Activated CD4-positive, alpha-beta T cell treated with anti-CD3 and anti-CD28 coated beads for 36 hours (primary cell): ENCODE measurements around the gene THSD4. TPM values are rescaled to one million over a fixed set of nuclear protein-coding genes. Genes with fewer than 3 reads are reported as not detected.

Source experiments
- ATAC-seq: fragments of 200-7000 bp; cut with Tn5 transposase; one replicate; pipeline ENCODE4 v1.10.0; 2021; ENCODE audit warnings: mild to moderate bottlenecking, moderate library complexity
- CTCF ChIA-PET: fragments of 350-600 bp; sonication (Branson Sonifier 250); formaldehyde crosslinking; loops from one replicate; lab custom pipeline; 2021; ENCODE audit warnings: antibody characterized with exemption; lab: Charles Lee
- POLR2A ChIA-PET: fragments of 350-600 bp; sonication (Branson Sonifier 250); formaldehyde crosslinking; loops from one replicate; lab custom pipeline; 2021; ENCODE audit warnings: antibody characterized with exemption, inconsistent platforms; lab: Charles Lee
- DNase-seq: peaks from one replicate; pipeline ENCODE4 v3.0.0-alpha.2; 2020
- H3K27ac Mint-ChIP-seq: one replicate; pipeline ENCODE4 v1.8.0; 2021; ENCODE audit warnings: mixed read lengths
- H3K27me3 Mint-ChIP-seq: one replicate; pipeline ENCODE4 v1.8.0; 2021; ENCODE audit warnings: mixed read lengths
- H3K36me3 Mint-ChIP-seq: one replicate; pipeline ENCODE4 v1.8.0; 2021; ENCODE audit warnings: low read depth, mixed read lengths
- H3K4me1 Mint-ChIP-seq: one replicate; pipeline ENCODE4 v1.8.0; 2021; ENCODE audit warnings: mixed read lengths
- H3K4me3 Mint-ChIP-seq: one replicate; pipeline ENCODE4 v1.8.0; 2021; ENCODE audit warnings: mild to moderate bottlenecking, moderate library complexity, mixed read lengths
- H3K9me3 Mint-ChIP-seq: one replicate; pipeline ENCODE4 v1.8.0; 2021; ENCODE audit warnings: low read depth, mixed read lengths
- intact Hi-C, 2 experiments: fragments of 100-400 bp; cut with DNase I in 1 of 2; cut with micrococcal nuclease in 1 of 2; formaldehyde crosslinking; loops; one replicate each; pipeline versions ENCODE4 v1.14.2 to v1.15.1; 2022 to 2024; cut with DNase I, micrococcal nuclease
- total RNA-seq, 2 experiments: library from RNA; stranded (reverse); gene quantifications; one replicate each; pipeline ENCODE4 v1.2.3, GENCODE V29; 2021

THSD4 gene
- total RNA-seq, 2 experiments from 2014 or later = not detected

DNA sequence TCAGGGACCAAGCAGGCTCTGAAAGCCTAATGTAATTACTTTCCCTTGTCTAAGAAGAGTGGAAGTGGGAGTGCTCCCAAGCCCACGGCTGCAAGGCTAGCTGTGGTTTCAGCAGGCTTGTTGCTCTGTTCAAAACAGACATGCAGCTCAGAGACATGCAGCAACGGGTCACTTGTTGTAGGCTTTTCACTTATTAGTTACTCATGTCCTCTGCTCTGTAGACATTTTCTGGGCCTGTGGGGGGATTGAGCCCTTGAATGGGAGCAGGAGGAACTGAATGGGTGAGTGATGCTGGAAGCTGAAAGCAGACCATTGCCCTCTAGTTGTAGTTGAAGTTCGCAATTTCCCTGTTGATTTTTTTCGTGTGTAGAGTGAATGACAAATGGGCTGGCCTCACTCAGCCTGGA is 433.1 kb downstream of the THSD4 start:
- DNase-seq (no peak), ATAC-seq (no peak)
- Mint-ChIP-seq H3K27me3 (peaks cover 6% of the 10 kb centered on the region), H3K4me1 (no peaks in the 10 kb centered on the region), H3K36me3 (no peaks in the 10 kb centered on the region), H3K4me3 (no peak overlapping the region), H3K27ac (no peak overlapping the region), H3K9me3 (no peaks in the 10 kb centered on the region)
- CTCF ChIA-PET = interaction anchor here (1.0 kb wide), 1 partner anchor 180 kb away, joined by 3 read pairs; no protein-coding TSS in a partner anchor
- POLR2A ChIA-PET = no interaction called here
- intact Hi-C loops = no loop called here

DNA sequence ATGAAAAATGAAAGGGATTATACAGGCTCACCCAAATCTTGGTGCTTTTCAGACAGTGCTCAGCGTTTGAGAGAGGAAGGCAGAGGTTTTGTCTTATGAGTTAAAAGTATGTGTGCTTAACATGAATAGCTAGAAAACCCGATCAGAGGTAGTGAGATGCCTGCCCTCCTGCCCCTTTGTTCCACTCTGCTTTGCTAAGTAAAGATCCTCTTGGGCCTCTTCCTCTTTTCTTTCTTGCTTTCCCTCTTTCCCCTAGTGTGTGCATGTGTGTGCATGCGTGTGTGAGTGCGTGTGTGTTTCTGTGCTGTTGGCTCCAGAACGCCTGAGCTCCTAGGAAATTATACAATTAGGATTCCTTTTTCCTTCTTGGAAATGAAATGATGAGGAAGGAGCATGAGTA is 433.8 kb downstream of the THSD4 start:
- Mint-ChIP-seq H3K4me1 (no peaks in the 10 kb centered on the region), H3K36me3 (no peaks in the 10 kb centered on the region), H3K27ac (no peak overlapping the region), H3K4me3 (no peak overlapping the region), H3K9me3 (no peaks in the 10 kb centered on the region), H3K27me3 (peaks cover 6% of the 10 kb centered on the region)
- POLR2A ChIA-PET = no interaction called here
- DNase-seq (no peak), ATAC-seq (no peak)
- CTCF ChIA-PET = interaction anchor here (1.0 kb wide), 1 partner anchor 180 kb away, joined by 3 read pairs; no protein-coding TSS in a partner anchor
- intact Hi-C loops = no loop called here

- ChIA-PET CTCF (no interaction called here), POLR2A (no interaction called here)
- no peak overlapping the region for H3K4me3 Mint-ChIP-seq
- no peaks in the 10 kb centered on the region for H3K36me3 Mint-ChIP-seq
- H3K4me1 Mint-ChIP-seq = no peaks in the 10 kb centered on the region
- peaks cover 6% of the 10 kb centered on the region for H3K27me3 Mint-ChIP-seq
- DNase-seq (no peak), ATAC-seq (no peak)
- no peak overlapping the region for H3K27ac Mint-ChIP-seq
- intact Hi-C loops = no loop called here
- no peaks in the 10 kb centered on the region for H3K9me3 Mint-ChIP-seq
Measured at GRCh38 chr15:71549697-71550096, 434.4 kb downstream of the THSD4 start.

DNA sequence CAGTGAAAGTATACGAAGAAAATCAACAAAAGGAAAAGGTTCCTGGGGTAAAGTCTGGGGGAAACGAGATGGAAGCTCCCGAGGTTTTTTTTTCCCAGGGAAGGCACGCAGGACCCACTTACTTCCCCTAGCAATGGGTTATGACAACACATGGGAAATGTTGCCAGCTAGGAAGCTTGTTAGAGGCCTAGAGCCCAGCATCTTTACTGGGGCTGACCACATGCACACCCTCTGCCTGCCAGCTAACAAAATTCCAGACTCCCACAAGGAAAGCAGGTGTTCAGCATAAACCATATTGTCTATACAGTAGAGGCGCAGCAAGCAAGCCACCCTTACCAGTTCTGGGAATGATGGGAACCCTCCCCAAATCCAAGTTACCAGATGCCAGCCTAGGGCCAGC is 436.3 kb downstream of the THSD4 start:
- POLR2A ChIA-PET = no interaction called here
- H3K4me3 Mint-ChIP-seq = no peak overlapping the region
- CTCF ChIA-PET = no interaction called here
- no peak for ATAC-seq
- no peaks in the 10 kb centered on the region for H3K4me1 Mint-ChIP-seq
- no peak for DNase-seq
- peaks cover 6% of the 10 kb centered on the region for H3K27me3 Mint-ChIP-seq
- H3K36me3 Mint-ChIP-seq = no peaks in the 10 kb centered on the region
- no peaks in the 10 kb centered on the region for H3K9me3 Mint-ChIP-seq
- H3K27ac Mint-ChIP-seq = no peak overlapping the region
- intact Hi-C loops = no loop called here

- H3K36me3 Mint-ChIP-seq = no peaks in the 10 kb centered on the region
- ChIA-PET CTCF (no interaction called here), POLR2A (no interaction called here)
- ATAC-seq (no peak), DNase-seq (no peak)
- no peaks in the 10 kb centered on the region for H3K9me3 Mint-ChIP-seq
- intact Hi-C loops = no loop called here
- H3K27ac Mint-ChIP-seq = no peak overlapping the region
- H3K4me1 Mint-ChIP-seq = no peaks in the 10 kb centered on the region
- H3K4me3 Mint-ChIP-seq = no peak overlapping the region
- H3K27me3 Mint-ChIP-seq = peaks cover 6% of the 10 kb centered on the region
Measured at GRCh38 chr15:71559098-71559497, 443.8 kb downstream of the THSD4 start.

DNA sequence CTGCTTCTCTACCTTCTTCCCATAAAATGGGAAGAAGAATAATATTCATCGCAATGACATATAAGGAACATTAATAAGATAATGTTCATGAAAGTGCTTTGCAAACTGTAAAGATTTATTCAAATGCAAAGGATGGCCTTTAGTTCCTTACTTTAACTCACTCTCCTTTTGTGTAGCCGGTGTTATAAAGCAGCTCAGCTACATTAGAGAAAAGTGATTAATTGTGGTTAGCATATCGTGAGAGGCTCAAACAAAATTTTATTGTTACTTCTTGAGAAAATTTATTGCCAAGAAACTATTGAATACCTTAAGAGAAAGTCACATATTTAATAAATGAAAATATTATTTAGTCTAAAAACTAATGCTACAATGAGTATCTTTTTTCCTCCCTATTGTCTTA is 444.3 kb downstream of the THSD4 start:
- Mint-ChIP-seq H3K36me3 (no peaks in the 10 kb centered on the region), H3K27me3 (peaks cover 6% of the 10 kb centered on the region), H3K4me3 (no peak overlapping the region), H3K9me3 (no peaks in the 10 kb centered on the region), H3K27ac (no peak overlapping the region), H3K4me1 (no peaks in the 10 kb centered on the region)
- ChIA-PET POLR2A (no interaction called here), CTCF (no interaction called here)
- ATAC-seq = no peak
- DNase-seq = no peak
- intact Hi-C loops = no loop called here

DNA sequence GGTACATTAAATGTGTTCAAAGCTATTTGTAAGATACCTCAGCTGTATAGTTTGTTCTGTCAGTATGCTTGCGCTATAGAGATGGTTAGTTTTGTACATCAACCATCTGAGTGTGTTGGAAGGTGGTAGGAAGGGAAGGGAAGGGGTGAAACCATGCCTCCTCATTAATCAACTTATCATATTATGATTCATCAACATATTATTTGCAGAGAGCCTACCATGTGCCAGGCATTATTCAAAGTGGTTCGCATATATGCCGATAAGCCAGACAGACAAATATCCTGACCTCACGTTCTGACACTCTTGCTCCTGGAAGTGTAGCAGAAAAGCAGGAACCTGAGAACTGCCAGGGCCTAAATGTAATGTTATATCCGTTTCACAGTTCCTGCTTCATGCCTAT is 447.0 kb downstream of the THSD4 start:
- CTCF ChIA-PET = no interaction called here
- ATAC-seq = no peak
- no peak overlapping the region for H3K27ac Mint-ChIP-seq

DNA sequence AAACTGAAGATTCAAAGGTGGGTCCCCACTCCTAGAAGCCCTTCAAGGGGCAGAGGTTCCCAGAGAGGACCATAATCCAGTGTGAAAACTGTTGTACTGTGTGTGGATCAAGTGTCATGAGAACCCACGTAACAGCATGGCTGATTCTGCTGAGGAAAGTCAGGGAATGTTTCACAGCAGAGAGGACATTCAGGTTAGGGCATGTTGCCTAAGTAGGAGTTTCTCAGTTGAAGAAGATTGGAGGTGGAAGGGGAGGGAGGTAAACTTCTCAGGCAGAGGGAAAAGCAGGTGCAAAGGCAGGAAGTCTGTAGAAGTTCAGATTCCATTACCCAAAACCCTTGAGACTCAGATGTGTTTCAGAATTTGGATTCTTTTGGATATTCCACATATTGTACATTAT is 448.9 kb downstream of the THSD4 start:
- no peak for DNase-seq
- intact Hi-C loops = no loop called here
- Mint-ChIP-seq H3K4me3 (no peak overlapping the region), H3K4me1 (no peaks in the 10 kb centered on the region), H3K27ac (no peak overlapping the region), H3K36me3 (no peaks in the 10 kb centered on the region), H3K9me3 (no peaks in the 10 kb centered on the region), H3K27me3 (peaks cover 10% of the 10 kb centered on the region)
- ATAC-seq = no peak
- CTCF ChIA-PET = no interaction called here
- POLR2A ChIA-PET = no interaction called here

More for the DNA sequence above, 447.0 kb downstream of the THSD4 start:
- H3K4me3 Mint-ChIP-seq = no peak overlapping the region
- POLR2A ChIA-PET = no interaction called here
- H3K9me3 Mint-ChIP-seq = no peaks in the 10 kb centered on the region
- peaks cover 8% of the 10 kb centered on the region for H3K27me3 Mint-ChIP-seq
- no peak for DNase-seq
- H3K36me3 Mint-ChIP-seq = no peaks in the 10 kb centered on the region
- intact Hi-C loops = no loop called here
- H3K4me1 Mint-ChIP-seq = no peaks in the 10 kb centered on the region

DNA sequence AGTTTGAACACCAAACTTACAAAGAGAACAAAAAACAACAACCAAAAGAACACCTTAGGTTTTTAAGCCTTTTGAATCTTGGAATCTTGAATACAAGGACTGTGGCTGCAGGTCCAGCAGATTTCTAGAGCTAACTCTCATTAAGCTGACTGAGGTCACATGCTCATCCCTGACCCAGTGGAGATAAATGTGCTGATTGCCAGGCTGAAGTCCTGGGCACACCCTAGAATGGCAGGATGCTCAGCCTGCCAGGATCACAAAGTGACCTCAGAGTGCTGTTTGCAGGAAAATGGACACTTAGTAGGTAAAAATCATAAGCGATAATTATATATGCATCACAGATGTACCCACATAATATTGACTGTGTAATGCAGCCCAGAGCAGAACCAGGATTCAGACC is 449.7 kb downstream of the THSD4 start:
- intact Hi-C loops = no loop called here
- Mint-ChIP-seq H3K4me3 (no peak overlapping the region), H3K27ac (no peak overlapping the region), H3K27me3 (peaks cover 10% of the 10 kb centered on the region), H3K4me1 (no peaks in the 10 kb centered on the region), H3K36me3 (no peaks in the 10 kb centered on the region), H3K9me3 (no peaks in the 10 kb centered on the region)
- DNase-seq (no peak), ATAC-seq (no peak)
- ChIA-PET CTCF (no interaction called here), POLR2A (no interaction called here)

DNA sequence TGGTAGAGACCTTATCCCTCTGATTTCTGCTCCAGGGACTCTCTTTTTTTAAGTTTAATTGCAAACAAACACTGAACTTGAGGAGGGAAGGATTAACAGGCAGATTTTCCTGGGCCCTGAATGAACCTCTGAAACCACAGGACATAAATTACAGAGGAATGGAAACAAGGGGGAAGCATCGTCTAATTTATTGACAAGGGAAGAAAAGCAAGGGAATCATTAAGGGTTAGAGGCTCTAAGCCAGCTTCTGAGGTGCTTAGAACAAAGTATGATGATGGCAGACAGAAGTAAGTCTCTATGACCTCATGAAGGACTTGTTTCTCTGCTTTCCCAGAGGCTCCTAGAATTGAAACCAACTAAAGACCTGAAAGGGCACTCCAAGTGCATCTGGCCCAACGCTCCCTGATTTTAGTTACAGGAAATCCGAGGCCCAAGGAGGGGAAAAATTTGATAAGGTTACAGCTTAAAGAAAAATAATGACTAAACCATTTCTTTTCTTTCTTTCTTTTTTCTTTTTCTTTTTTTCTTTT is 450.4 kb downstream of the THSD4 start:
- H3K27me3 Mint-ChIP-seq = peaks cover 14% of the 10 kb centered on the region

GRCh38 chr15:71566226-71566625 is 451.0 kb downstream of the THSD4 start:
- Mint-ChIP-seq H3K4me3 (no peak overlapping the region), H3K9me3 (no peaks in the 10 kb centered on the region)

More for the DNA sequence above, 450.4 kb downstream of the THSD4 start:
- no peaks in the 10 kb centered on the region for H3K9me3 Mint-ChIP-seq
- ATAC-seq (no peak), DNase-seq (no peak)
- POLR2A ChIA-PET = no interaction called here
- H3K4me3 Mint-ChIP-seq = no peak overlapping the region
- H3K36me3 Mint-ChIP-seq = no peaks in the 10 kb centered on the region
- H3K4me1 Mint-ChIP-seq = no peaks in the 10 kb centered on the region
- intact Hi-C loops = no loop called here
- CTCF ChIA-PET = no interaction called here
- H3K27ac Mint-ChIP-seq = no peak overlapping the region

GRCh38 chr15:71567173-71567572 is 451.9 kb downstream of the THSD4 start:
- Mint-ChIP-seq H3K27me3 (peaks cover 13% of the 10 kb centered on the region), H3K9me3 (no peaks in the 10 kb centered on the region), H3K27ac (no peak overlapping the region), H3K4me1 (no peaks in the 10 kb centered on the region), H3K36me3 (no peaks in the 10 kb centered on the region), H3K4me3 (no peak overlapping the region)
- ATAC-seq (no peak), DNase-seq (no peak)
- ChIA-PET POLR2A (no interaction called here), CTCF (no interaction called here)
- intact Hi-C loops = no loop called here

More at GRCh38 chr15:71566226-71566625, 451.0 kb downstream of the THSD4 start:
- Mint-ChIP-seq H3K36me3 (no peaks in the 10 kb centered on the region), H3K27me3 (peaks cover 15% of the 10 kb centered on the region), H3K27ac (no peak overlapping the region), H3K4me1 (no peaks in the 10 kb centered on the region)
- ATAC-seq (no peak), DNase-seq (no peak)
- intact Hi-C loops = no loop called here
- ChIA-PET POLR2A (no interaction called here), CTCF (no interaction called here)
